GM12864 (cell line): Measurements from ENCODE around the gene MYO9B.

ENCODE experiments used
- DNase-seq: peaks from one replicate; pipeline ENCODE4 v3.0.0-alpha.2; 2011; ENCODE audit warnings: low read depth
- H3K4me3 ChIP-seq: 2 replicates; pipeline ENCODE4 v1.5.1; 2011; ENCODE audit warnings: mild to moderate bottlenecking, low read depth, low read length, control low read depth
- CTCF ChIP-seq: IDR thresholded peaks from 2 replicates; pipeline ENCODE4 v1.5.1; 2011; ENCODE audit warnings: low read depth, mild to moderate bottlenecking, moderate library complexity, low read length, control low read depth, inconsistent platforms; ENCODE audit errors: missing control alignments

The MYO9B gene

GRCh38 chr19:17048885-17049453 lies 26.6 kb upstream of the MYO9B start:
- H3K4me3 ChIP-seq, result no peak overlapping the region
- TF ChIP-seq CTCF, result no peak
- no peak for DNase-seq

DNA sequence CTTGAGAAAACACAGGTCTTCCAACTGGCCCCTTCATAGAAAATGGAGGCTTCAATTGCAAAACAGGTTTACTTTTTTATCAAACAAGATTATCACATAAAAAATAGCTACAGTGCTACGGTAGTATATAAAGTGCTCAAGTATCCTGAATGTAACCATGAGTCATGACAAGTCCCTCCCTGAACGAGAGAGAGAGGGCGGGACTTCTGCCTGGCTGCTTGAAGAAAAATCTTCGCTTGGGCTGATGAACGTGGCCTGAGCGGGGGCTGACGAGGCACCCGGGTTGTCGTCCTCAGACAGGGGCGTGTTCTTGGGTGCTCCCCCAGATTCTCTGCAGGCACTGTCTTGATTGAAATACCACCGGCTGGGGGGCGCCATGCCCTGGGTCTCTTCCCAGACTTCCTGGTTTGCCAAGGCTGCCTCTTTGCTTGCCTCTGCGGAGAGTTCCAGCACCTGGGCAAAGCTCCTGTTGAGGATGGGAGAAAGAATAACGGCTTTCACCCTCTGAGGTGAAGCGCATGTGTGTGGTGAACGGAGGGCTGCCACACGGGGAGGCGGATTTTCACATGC lies 25.8 kb upstream of the MYO9B start:
- TF ChIP-seq CTCF, result no peak
- DNase-seq, result no peak
- H3K4me3 ChIP-seq, result no peak overlapping the region

- H3K4me3 ChIP-seq, result no peak overlapping the region
- no peak for DNase-seq
- peak; percentile 57 for TF ChIP-seq CTCF
These were observed 23.1 kb upstream of the MYO9B start for GRCh38 chr19:17052439-17052838.

- no peak overlapping the region for H3K4me3 ChIP-seq
- TF ChIP-seq CTCF, result no peak
- DNase-seq, result no peak
These were observed 20.8 kb upstream of the MYO9B start for GRCh38 chr19:17054746-17055145.

DNA sequence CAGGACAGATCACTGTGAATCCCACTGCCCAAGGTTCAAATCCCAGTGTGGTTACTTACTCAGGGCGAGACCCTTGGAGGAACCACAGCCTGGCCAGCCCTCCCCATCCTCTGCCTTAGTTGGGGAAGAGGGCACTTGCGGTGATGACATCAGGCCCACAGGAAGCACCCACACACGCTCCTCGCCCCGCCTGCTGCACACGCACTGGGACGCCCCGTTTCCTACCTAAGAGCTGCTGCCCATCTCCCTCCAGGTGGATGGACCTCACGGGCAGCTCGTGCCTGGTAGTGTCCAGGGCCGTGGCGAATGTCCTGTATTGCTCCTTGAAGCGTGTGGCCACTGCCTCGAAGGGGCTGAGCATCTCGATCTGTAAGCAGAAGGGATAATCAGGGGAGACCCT lies 19.9 kb upstream of the MYO9B start:
- no peak overlapping the region for H3K4me3 ChIP-seq
- DNase-seq, result no peak
- TF ChIP-seq CTCF, result no peak

DNA sequence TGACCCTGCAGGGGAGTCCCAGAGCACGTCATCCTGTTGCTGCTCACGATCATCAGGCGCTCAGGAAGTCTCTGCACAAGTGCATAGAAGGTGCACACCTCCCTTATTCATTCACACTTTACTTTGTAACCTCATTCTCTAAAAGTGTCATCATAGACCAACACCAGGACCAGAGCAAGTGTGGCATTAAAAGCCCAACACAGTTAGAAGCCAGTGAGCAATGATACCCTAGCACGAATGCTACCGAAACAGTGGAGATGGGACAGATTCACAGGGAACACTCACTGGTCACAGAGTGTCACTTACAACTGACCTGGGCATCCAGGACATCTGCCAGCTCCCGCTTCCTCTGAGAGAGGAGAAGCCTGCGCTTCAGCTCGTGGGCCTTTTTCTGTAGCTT lies 17.3 kb upstream of the MYO9B start:
- H3K4me3 ChIP-seq, result no peak overlapping the region
- no peak for DNase-seq
- no peak for TF ChIP-seq CTCF

- TF ChIP-seq CTCF, result no peak
These were observed 14.8 kb upstream of the MYO9B start for GRCh38 chr19:17060802-17061201.

More at GRCh38 chr19:17060802-17061201, 14.8 kb upstream of the MYO9B start:
- no peak overlapping the region for H3K4me3 ChIP-seq
- no peak for DNase-seq
